Astrocyte of the spinal cord (primary cell): ENCODE measurements around the gene ERBIN.
"Not testable (repeated sequence)": the region's sequence is repeated elsewhere in the genome, so short reads cannot be mapped to it uniquely, and the experiment has no call there.

Experiments used
- DNase-seq: peaks from one replicate; pipeline ENCODE4 v3.0.0; 2011; ENCODE audit warnings: low read depth, low spot score
- H3K4me3 ChIP-seq: 2 replicates; pipeline ENCODE4 v1.5.1; 2011; ENCODE audit warnings: low read depth, mild to moderate bottlenecking, low read length, moderate library complexity
- in situ Hi-C: cut with HindIII; loops from 2 replicates; pipeline ENCODE4 v1.10.0; 2017; ENCODE audit warnings: low sequenced_read_pairs
- TF ChIP-seq, protein P1 (sequence below): IDR thresholded peaks from 2 replicates; pipeline ENCODE4 v1.5.1; 2012; ENCODE audit warnings: low read depth, mild to moderate bottlenecking, low read length, inconsistent platforms

Gene ERBIN

DNA sequence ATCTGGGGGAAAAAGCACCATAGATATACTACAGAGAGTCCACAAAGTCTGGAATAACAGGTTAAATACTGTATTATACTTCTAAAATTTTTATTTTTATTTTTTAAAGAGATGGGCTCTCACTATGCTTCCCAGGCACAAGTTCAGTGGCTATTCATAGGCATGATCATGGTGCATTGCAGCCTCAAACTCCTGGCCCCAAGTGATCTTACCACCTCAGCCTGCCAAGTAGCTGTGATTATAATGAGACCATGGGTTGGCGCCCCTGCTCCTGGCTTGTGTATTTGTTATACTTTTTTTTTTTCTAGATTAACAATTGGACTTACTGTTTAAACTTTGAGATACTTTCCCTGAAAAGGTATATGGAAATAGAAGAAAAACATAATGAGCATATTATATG lies 25.9 kb downstream of the ERBIN start:
- in situ Hi-C loops, result no loop called here
- TF ChIP-seq, protein P1, sequence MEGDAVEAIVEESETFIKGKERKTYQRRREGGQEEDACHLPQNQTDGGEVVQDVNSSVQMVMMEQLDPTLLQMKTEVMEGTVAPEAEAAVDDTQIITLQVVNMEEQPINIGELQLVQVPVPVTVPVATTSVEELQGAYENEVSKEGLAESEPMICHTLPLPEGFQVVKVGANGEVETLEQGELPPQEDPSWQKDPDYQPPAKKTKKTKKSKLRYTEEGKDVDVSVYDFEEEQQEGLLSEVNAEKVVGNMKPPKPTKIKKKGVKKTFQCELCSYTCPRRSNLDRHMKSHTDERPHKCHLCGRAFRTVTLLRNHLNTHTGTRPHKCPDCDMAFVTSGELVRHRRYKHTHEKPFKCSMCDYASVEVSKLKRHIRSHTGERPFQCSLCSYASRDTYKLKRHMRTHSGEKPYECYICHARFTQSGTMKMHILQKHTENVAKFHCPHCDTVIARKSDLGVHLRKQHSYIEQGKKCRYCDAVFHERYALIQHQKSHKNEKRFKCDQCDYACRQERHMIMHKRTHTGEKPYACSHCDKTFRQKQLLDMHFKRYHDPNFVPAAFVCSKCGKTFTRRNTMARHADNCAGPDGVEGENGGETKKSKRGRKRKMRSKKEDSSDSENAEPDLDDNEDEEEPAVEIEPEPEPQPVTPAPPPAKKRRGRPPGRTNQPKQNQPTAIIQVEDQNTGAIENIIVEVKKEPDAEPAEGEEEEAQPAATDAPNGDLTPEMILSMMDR, result no peak

DNA sequence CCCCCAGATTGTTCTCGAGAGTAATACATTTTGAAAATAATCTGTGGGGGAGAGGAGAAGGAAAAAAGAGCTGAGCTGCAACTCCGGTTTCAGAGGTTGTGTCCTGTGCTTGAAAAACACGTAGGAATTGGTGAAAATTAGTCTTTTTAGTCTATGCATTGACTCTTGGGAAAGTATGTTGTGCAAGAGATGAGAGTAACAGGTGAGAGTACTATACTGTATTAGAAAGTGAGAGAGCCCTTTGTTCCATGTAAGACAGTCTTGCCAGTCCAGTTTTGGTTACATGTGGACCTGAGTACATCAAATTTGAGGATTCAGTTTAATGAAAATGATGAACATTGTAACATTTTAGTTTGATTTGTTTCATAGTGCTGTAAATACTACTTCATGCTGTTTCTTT lies 27.8 kb downstream of the ERBIN start:
- in situ Hi-C loops, result no loop called here
- no peak for DNase-seq
- H3K4me3 ChIP-seq, result no peak overlapping the region

More for the DNA sequence above, 25.9 kb downstream of the ERBIN start:
- no peak overlapping the region for H3K4me3 ChIP-seq
- no peak for DNase-seq

DNA sequence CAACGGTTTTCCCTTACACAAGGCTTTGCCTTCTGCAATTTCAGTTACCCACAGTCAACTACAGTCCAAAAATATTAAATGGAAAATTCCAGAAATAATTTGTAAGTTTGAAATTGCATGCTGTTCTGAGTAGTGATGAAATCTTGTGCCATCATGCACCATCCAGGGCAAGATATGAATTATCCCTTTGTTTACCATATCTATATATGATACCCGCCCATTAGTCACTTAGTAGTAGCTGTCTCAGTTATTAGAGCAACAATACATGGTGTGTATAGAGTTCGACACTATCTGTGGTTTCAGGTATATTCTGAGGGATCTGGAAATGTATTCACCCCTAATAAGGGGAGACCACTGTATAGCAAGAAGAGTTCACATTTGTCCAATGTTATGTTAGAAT lies 29.4 kb downstream of the ERBIN start:
- DNase-seq, result no peak
- H3K4me3 ChIP-seq, result no peak overlapping the region
- TF ChIP-seq, protein P1, result no peak
- in situ Hi-C loops, result no loop called here

More for the DNA sequence above, 27.8 kb downstream of the ERBIN start:
- TF ChIP-seq, protein P1, result no peak

DNA sequence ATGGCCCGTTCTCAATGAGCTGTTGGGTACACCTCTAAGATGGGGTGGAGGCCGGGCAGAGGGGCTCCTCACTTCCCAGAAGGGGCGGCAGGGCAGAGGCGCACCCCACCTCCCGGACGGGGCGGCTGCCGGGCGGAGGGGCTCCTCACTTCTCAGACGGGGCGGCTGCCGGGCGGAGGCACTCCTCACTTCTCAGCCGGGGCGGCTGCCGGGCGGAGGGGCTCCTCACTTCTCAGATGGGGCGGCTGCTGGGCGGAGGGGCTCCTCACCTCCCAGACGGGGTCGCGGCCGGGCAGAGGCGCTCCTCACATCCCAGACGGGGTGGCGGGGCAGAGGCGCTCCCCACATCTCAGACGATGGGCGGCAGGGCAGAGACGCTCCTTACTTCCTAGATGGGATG lies 31.3 kb downstream of the ERBIN start:
- H3K4me3 ChIP-seq, in situ Hi-C loops, DNase-seq: not testable (repeated sequence)

DNA sequence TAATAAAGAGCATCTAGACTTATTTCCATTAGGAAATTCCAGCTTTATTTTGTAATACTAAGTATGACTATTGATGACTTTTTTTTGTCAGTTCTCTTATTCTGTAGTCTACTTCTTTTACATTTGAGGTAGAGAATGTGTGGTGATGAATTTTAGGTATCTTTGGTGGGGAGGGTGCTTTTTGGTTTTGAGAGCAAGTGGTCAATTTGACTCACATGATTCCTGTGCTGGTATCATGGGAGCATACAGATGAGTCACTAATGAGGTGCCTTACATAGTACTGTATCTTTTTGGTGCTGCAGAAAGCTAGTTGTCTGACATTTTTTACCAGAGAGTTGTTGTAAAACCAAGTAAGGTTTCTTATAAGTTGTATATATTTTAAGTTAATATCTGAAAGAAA lies 35.3 kb downstream of the ERBIN start:
- H3K4me3 ChIP-seq, result no peak overlapping the region
- DNase-seq, result peak; percentile 63
- in situ Hi-C loops, result no loop called here
- TF ChIP-seq, protein P1, result no peak

DNA sequence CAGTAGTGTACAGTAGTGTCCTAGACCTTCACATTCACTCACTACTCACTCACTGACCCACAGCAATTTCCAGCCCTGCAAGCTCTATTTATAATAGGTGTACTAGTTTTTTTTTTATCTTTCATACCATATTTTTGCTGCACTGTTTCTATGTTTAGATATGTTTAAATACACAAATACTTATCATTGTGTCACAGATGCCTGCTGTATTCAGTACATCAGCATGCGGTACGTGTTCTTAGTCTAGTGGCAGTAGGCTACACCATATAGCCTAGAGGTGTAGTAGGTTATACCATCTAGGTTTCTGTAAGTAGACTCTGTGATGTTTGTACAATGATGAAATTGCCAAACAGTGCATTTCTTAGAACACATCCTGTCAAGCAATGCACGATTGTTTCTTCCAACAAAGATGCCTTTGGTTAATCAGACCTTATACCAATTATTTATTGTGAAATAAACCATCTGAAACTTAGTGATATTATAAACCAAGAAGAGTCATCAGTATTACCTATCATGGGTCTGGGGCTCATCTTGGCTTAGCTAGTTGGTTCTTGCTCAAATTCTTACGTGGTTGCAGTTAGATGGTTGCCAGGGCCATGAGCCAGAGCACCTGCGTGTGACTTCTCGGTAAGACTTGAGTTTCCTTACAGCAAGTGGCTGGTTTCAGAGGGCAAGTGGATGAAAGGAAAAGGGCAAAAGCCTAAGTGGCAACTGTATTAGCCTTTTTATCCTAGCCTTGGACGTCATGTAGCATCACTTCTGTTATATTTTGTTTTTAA lies 41.1 kb downstream of the ERBIN start:
- DNase-seq, result no peak
- no peak overlapping the region for H3K4me3 ChIP-seq
- TF ChIP-seq, protein P1, result no peak
- in situ Hi-C loops, result no loop called here

DNA sequence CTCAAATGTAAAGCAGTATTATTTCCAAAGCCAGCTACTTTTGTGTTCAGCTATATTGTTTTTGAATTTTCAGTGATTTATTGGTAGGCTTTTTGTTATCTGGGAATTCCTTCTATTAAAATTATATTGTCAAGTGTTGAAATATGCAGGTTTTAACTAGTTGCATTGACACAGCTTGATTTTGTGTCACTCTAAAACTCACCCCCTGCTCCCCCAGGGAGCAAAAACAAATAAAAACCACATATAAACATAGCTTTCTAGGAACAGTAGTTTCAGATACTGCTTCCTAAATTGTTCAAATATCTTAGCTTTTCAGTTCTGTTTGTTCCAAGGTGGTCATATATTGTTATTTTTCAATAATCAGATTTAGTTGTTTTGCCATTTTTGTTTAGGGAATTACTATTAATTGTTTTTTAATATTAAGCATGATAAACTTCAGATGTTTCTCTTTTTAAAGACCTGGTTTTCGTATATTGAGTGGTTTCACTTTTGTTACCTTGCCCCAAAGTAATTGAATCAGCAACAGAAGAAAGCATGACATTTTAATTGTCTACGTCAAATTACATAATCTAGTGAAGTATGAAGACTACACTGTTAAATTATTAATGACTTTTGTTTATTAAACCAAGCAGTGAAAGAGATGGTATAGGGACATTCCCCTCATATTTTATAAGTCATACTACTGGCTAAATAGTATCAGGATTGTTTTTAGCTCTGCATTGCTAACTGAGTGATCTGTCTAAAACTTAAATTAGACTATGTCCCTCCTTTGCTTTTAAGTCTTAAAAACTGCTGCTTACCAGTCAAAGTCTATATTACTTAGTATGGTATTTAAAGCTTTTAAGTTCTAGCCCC lies 43.4 kb downstream of the ERBIN start:
- H3K4me3 ChIP-seq, result no peak overlapping the region
- TF ChIP-seq, protein P1, result no peak
- no peak for DNase-seq
- in situ Hi-C loops, result no loop called here
